GM15510 (cell line): ENCODE results near the gene NPPB.

Experiments
- POLR2A ChIP-seq: IDR thresholded peaks from 3 replicates; pipeline ENCODE4 v1.6.1; 2011; ENCODE audit warnings: borderline replicate concordance; ENCODE audit not compliant: insufficient read length; ENCODE audit errors: extremely low read depth

Gene NPPB

DNA sequence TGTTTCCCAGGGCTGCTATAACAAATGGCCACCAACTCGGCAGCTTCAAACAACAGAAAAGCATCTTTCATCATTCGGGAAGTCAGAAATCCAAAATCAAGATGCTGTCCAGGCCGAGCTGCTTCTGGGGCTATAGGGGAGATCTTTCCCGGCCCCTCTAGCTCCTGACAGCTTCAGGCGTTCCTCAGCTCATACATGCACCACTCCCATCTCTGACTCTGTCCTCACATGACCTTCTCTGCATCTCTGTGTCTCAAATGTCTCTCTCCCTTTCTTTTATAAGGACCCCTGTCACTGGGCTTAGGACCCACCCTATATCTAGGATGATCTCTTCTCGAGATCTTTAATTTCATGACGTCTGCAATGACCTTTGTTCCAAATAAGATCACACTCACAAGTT, 13.8 kb upstream of the NPPB start:
- no peak for TF ChIP-seq POLR2A

- no peak for TF ChIP-seq POLR2A
Observed at GRCh38 chr1:11869650-11870207, 11.0 kb upstream of the NPPB start.

GRCh38 chr1:11869104-11869503, 10.4 kb upstream of the NPPB start:
- no peak for TF ChIP-seq POLR2A

DNA sequence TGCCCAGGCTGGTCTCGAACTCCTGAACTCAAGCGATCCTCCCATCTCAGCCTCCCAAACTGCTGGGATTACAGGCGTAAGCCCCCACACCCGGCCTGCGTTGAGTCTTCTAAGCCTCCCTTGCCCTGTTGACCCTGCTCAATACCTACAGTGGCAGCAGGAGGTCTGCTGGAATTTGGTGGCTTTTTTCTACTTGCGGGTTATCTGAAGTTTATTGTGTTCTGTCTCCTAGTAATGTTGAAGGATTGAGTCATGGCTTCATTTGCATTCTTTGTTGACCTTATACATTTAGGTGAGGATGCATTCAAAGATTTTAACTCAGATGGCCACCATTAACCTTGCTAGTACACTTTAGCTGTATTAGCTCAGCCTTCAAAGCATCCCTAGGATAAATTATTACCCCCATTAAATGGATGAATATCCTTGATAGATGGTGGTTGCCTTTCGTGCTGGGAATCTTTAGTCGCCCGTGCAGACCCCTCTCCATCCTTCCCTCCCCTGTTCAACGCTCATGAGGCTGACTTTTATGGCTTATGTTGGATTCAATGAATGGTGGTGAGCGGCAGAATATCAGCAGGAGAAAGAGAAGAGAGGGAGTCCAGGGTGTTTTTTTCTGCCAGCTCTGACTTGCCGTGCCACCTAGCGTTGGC, 9.7 kb upstream of the NPPB start:
- no peak for TF ChIP-seq POLR2A

GRCh38 chr1:11862890-11863289, 4.1 kb upstream of the NPPB start:
- TF ChIP-seq POLR2A, result no peak

DNA sequence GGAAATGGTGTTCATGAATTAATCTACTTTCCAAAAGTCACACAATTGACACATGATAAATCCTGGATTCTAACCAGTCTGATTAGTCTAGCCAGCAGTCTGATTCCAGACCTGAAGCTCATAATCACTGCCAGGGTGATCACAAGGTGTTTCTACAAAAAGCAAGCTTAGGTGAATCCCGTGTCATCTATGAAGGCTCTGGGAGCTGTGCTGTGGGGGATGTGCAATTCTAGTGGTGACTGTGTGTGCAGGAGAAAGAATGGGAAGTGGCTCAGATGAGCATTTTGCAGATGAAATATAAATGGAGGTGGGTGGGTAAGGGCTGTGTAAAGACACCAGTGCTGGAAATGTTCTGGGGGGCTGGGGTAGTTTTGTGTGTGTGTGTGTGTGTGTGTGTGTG, 1.8 kb upstream of the NPPB start:
- no peak for TF ChIP-seq POLR2A

DNA sequence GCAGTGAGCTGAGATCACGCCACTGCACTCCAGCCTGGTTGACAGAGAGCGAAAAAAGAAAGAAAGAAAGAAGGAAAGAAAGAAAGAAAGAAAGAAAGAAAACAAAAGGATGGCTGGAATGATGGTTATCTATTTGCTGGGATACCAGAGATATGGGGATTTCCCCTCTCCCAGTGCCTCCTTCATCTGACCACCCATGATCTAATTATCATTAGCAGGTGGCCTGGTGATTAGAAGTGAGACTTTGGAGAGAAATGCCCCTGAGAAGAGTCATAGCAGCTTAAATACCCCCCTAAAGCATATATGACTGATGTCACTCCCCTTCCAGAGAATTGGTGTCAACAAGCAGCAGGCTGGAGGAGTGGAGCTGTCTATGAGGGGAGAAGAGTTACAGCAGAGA, 1.3 kb upstream of the NPPB start:
- TF ChIP-seq POLR2A, result no peak

DNA sequence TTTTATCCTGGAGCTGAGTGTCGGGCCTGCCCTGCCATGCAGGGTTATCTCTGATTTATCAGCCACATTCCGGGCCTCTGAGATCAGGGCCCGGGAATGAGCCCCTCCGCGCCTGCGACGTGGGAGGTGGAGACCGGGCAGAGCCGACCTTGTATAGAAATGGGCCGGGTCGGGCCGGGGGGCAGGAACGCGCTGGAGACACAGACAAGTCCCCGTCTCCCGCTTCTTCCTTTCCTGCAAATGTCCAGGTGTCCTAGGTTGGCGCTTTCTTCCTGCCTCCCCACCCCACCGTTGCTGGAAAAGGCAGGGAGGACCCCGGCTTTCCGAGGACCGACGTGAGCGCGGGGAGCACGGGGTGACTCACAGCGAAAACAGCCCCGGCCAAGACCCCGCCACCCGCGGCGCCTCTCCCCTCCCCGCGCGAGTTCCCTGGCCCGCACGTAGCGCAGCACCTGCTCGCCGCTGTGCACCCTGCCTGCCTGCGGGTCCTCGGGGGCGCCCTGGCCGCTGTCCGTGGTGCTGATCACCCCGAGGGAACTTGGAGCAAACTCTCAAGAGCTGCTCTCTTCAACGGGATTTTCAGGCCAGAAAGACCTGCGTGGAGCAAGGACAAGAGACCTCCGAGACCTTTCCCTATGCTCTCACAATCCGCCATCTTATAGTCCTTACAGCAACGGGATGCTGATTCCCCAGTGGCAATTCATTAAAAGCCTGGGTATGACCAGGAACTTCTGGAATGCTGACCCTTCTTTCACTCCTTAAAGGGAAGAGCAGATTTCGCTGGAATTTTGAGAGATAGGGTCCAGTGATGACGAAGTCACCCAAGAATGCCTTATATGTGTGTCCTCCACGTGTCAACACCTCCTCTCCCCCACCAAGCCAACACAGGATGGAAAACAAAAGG, 475 bp upstream of the NPPB start:
- no peak for TF ChIP-seq POLR2A

GRCh38 chr1:11858158-11858557, 587 bp downstream of the NPPB start:
- no peak for TF ChIP-seq POLR2A

DNA sequence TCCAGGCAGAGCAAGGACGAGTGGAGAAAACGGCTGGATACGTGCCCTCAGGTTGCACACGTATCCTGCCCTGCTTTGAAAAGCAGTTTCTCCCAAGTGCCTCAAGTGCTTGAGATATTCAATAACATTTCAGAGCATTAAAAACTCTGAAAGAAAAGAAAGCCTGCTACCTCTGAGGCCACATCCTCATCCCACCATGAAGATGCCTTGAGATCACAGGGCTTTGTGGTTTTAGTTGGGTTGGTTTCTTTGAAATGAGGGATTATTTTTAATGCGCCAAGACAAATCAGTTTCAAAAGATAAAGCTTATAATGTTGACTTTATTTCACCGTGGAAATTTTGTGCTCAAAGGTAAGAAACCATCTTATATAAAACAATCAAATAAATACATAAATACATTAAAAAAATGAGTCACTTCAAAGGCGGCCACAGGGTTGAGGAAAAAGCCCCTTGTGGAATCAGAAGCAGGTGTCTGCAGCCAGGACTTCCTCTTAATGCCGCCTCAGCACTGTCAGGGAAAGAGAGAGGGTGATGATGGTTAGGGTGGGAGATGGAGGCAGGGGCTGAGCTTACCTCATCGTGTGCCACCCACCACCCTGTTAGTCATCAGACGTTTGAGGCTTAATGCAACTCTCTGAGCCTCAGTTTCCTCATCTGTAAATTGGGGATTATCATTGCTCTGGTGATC, 1.4 kb downstream of the NPPB start:
- TF ChIP-seq POLR2A, result no peak

DNA sequence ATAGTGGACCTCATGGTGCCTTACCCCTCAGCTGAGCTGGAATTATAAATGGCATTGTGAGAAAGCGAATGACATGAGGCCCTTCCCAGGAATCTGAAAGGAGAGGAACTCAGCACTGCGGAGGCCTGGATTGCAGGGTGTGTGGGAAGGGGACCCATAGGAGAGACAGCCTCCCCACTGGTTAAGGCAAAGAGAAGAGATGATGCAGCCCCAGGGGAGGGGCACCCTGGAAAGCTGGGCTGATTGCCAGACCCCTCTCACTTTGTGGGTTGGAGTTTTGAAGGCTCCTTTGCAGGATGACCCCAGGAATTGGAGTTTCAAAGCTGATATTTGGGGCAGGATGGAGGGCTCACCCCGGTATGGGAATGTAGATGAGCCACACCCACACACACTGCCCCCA, 2.0 kb downstream of the NPPB start:
- TF ChIP-seq POLR2A, result no peak

DNA sequence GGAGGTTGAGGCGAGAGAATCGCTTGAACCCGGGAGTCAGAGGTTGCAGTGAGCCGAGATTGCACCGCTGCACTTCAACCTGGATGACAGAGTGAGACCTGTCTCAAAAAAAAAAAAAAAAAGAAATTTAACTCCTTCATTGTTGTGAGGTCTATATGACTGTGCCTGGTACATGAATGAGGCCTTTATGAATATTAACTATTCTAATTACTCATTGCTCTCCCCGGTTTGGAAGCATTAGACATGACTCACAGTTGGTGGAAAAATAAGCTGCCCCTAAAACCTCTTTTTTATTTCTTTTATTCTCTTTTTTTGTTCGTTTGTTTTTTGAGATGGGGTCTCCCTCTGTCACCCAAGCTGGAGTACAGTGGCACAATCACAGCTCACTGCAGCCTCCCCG, 3.3 kb downstream of the NPPB start:
- no peak for TF ChIP-seq POLR2A

GRCh38 chr1:11854519-11854918, 4.2 kb downstream of the NPPB start:
- TF ChIP-seq POLR2A, result no peak

DNA sequence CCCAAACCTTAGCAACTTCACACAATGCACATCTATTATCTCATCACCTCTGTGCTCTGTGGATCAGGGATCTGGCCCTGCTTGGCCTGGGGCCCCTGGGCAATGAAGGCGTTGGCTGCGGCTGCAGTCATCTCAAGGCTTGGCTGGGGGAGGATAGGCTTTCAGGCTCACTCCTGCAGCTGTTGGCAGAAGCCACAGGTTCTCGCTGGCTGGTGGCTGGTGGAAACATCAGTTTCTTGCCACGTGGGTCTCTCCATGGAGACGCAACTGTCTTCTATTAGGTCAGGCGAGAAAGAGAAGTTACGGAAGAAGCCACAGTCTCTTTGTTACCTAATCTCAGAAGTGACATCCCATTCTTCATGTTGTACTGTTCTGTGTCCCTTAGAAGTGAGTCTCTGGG, 7.6 kb downstream of the NPPB start:
- TF ChIP-seq POLR2A, result no peak

- no peak for TF ChIP-seq POLR2A
Observed at GRCh38 chr1:11850156-11850555, 8.6 kb downstream of the NPPB start.
